ENCODE data around the gene AOPEP. TPM values are rescaled to one million over a fixed set of nuclear protein-coding genes. Genes with fewer than 3 reads are reported as not detected.

The AOPEP gene
- total RNA-seq, 4 donors from 2014 or later = 305 to 458 (median 419) TPM

DNA sequence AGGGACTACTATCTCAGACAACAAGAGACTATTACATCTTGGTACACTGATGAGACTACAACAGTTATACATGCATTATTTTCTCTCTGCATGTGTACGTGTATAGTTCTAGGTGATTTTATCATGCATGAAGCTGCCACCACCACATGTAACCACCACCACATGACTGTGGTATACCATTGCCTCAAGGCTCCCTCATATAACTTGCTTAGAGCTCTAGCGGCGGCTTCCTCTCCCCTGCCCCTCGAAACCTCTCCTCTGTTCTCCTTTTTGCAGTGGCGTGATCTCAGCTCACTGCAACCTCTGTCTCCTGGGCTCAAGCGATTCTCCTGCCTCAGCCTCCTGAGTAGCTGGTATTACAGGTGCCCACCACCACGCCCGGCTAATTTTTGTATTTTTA, 162.3 kb downstream of the AOPEP start:
- intact Hi-C loops (cut with DNase I) = no loop called here
- DNase-seq (ENCODE audit: extremely low spot score) = no peak
- Histone ChIP-seq H3K9me3 (peaks cover 0 to 7% (median 0%) of the 10 kb centered on the region in 4 donors), H3K4me3 (no peak overlapping the region), H3K27ac (replicated peaks in 1 of 4) (no peak overlapping the region), H3K4me1 (peaks cover 0 to 7% (median 3%) of the 10 kb centered on the region in 4 donors), H3K36me3 (no peaks in the 10 kb centered on the region), H3K27me3 (no peaks in the 10 kb centered on the region)
- TF ChIP-seq POLR2AphosphoS5 (IDR thresholded peaks at IDR 0.05) = no peak
- TF ChIP-seq, protein P1, sequence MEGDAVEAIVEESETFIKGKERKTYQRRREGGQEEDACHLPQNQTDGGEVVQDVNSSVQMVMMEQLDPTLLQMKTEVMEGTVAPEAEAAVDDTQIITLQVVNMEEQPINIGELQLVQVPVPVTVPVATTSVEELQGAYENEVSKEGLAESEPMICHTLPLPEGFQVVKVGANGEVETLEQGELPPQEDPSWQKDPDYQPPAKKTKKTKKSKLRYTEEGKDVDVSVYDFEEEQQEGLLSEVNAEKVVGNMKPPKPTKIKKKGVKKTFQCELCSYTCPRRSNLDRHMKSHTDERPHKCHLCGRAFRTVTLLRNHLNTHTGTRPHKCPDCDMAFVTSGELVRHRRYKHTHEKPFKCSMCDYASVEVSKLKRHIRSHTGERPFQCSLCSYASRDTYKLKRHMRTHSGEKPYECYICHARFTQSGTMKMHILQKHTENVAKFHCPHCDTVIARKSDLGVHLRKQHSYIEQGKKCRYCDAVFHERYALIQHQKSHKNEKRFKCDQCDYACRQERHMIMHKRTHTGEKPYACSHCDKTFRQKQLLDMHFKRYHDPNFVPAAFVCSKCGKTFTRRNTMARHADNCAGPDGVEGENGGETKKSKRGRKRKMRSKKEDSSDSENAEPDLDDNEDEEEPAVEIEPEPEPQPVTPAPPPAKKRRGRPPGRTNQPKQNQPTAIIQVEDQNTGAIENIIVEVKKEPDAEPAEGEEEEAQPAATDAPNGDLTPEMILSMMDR (IDR thresholded peaks at IDR 0.05) = no peak
- TF ChIP-seq EP300 (IDR thresholded peaks at IDR 0.05) = no peak
- TF ChIP-seq POLR2A (IDR thresholded peaks at IDR 0.05; ENCODE audit: low read depth) = no peak
- WGBS = 98% methylated on average over 8 of the region's 8 CpGs

DNA sequence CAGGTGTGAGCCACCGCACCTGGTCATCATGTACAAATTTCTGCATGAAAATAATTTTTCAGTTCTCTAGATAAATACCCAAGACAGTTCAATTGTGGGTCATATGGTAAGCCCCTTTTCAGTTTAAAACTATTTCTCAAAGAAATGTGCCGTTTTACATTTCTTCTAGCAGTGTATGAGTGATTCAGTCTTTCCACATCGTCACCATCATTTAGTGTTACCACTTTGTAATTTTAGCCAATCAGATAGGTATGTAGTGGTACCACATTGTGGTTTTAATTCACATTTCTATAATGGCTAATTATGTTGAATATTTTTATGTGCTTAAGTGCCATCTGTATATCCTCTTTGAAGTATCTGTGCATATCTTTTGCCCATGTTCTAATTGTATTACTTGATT, 163.1 kb downstream of the AOPEP start:
- intact Hi-C loops (cut with DNase I) = no loop called here
- H3K4me3 ChIP-seq = no peak overlapping the region
- no peaks in the 10 kb centered on the region for H3K27me3 ChIP-seq
- peaks cover 0 to 7% (median 0%) of the 10 kb centered on the region in 4 donors for H3K9me3 ChIP-seq
- H3K36me3 ChIP-seq = no peaks in the 10 kb centered on the region
- no peak for TF ChIP-seq POLR2A (IDR thresholded peaks at IDR 0.05; ENCODE audit: low read depth)
- no peak for TF ChIP-seq POLR2AphosphoS5 (IDR thresholded peaks at IDR 0.05)
- TF ChIP-seq, protein P1 (IDR thresholded peaks at IDR 0.05) = no peak
- no peak for TF ChIP-seq EP300 (IDR thresholded peaks at IDR 0.05)
- 94% methylated on average over 3 of the region's 3 CpGs for WGBS
- H3K4me1 ChIP-seq = peaks cover 0 to 7% (median 3%) of the 10 kb centered on the region in 4 donors
- no peak for DNase-seq (ENCODE audit: extremely low spot score)
- no peak overlapping the region for H3K27ac ChIP-seq (replicated peaks in 1 of 4)

DNA sequence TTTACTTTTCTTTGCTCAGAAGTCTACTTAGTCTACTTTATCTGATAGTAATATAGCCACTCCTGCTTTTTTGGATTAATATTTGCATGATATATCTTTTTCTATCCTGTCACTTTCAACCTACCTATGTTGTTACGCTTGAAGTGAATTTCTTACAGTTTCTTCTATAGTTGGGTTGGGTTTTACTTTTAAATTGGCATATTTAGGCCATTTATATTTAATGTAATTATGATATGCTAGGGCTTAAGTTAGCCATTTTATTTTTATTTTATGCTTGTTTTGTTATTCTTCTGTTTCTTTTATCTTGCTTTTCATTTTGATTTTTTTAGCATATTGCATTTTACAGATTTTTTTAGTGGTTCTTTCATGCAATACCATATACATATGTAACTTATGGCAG, 164.7 kb downstream of the AOPEP start:
- no peak for DNase-seq (ENCODE audit: extremely low spot score)
- TF ChIP-seq POLR2A (IDR thresholded peaks at IDR 0.05; ENCODE audit: low read depth) (no peak), POLR2AphosphoS5 (IDR thresholded peaks at IDR 0.05) (no peak), EP300 (IDR thresholded peaks at IDR 0.05) (no peak)
- TF ChIP-seq, protein P1 (IDR thresholded peaks at IDR 0.05) = no peak
- H3K4me1 ChIP-seq = no peaks in the 10 kb centered on the region
- no peaks in the 10 kb centered on the region for H3K36me3 ChIP-seq
- H3K9me3 ChIP-seq = peaks cover 0 to 7% (median 0%) of the 10 kb centered on the region in 4 donors
- H3K27ac ChIP-seq (replicated peaks in 1 of 4) = no peak overlapping the region
- WGBS = 97% methylated on average over 1 of the region's 1 CpG
- H3K4me3 ChIP-seq = no peak overlapping the region
- no peaks in the 10 kb centered on the region for H3K27me3 ChIP-seq
- intact Hi-C loops (cut with DNase I) = no loop called here

GRCh38 chr9:94892675-94893074, 166.2 kb downstream of the AOPEP start:
- no peaks in the 10 kb centered on the region for H3K36me3 ChIP-seq
- TF ChIP-seq POLR2A (IDR thresholded peaks at IDR 0.05; ENCODE audit: low read depth) = no peak
- no peak for TF ChIP-seq EP300 (IDR thresholded peaks at IDR 0.05)
- no peak for TF ChIP-seq POLR2AphosphoS5 (IDR thresholded peaks at IDR 0.05)
- TF ChIP-seq, protein P1 (IDR thresholded peaks at IDR 0.05) = no peak
- no peak for DNase-seq (ENCODE audit: extremely low spot score)
- WGBS = 100% methylated on average over 1 of the region's 1 CpG
- no peak overlapping the region for H3K27ac ChIP-seq (replicated peaks in 1 of 4)
- intact Hi-C loops (cut with DNase I) = no loop called here
- H3K9me3 ChIP-seq = peaks cover 0 to 7% (median 0%) of the 10 kb centered on the region in 4 donors
- H3K4me1 ChIP-seq = no peaks in the 10 kb centered on the region
- no peak overlapping the region for H3K4me3 ChIP-seq
- H3K27me3 ChIP-seq = no peaks in the 10 kb centered on the region

GRCh38 chr9:94894094-94894699, 167.7 kb downstream of the AOPEP start:
- TF ChIP-seq POLR2AphosphoS5 (IDR thresholded peaks at IDR 0.05) (no peak), POLR2A (IDR thresholded peaks at IDR 0.05; ENCODE audit: low read depth) (no peak), EP300 (IDR thresholded peaks at IDR 0.05) (no peak)
- TF ChIP-seq, protein P1 (IDR thresholded peaks at IDR 0.05) = no peak
- WGBS = 50% methylated on average over 1 of the region's 1 CpG
- H3K27ac ChIP-seq (replicated peaks in 1 of 4) = no peak overlapping the region

More at GRCh38 chr9:94894094-94894699, 167.7 kb downstream of the AOPEP start:
- Histone ChIP-seq H3K4me1 (no peaks in the 10 kb centered on the region), H3K9me3 (peaks cover 0 to 7% (median 0%) of the 10 kb centered on the region in 4 donors), H3K36me3 (no peaks in the 10 kb centered on the region), H3K4me3 (no peak overlapping the region), H3K27me3 (no peaks in the 10 kb centered on the region)
- intact Hi-C loops (cut with DNase I) = no loop called here
- DNase-seq (ENCODE audit: extremely low spot score) = no peak

Measured in esophagus muscularis mucosa (tissue), 4 donors.